Chondrocyte (in vitro differentiated cells): ENCODE measurements around the gene LIAS. TPM values are rescaled to one million over a fixed set of nuclear protein-coding genes. Genes with fewer than 3 reads are reported as not detected.

ENCODE experiments used
- DNase-seq: peaks from one replicate; pipeline ENCODE4 v3.0.0; 2021; ENCODE audit warnings: mixed read lengths, low spot score
- H3K27ac Mint-ChIP-seq: one replicate; pipeline ENCODE4 v1.8.0; 2021; ENCODE audit warnings: mild to moderate bottlenecking, moderate library complexity, mixed read lengths; ENCODE audit not compliant: unreplicated experiment
- H3K27me3 Mint-ChIP-seq: 2 replicates; pipeline ENCODE4 v1.8.0; 2021; ENCODE audit warnings: low read depth, mixed read lengths
- H3K36me3 Mint-ChIP-seq: 2 replicates; pipeline ENCODE4 v1.8.0; 2021; ENCODE audit warnings: low read depth, mixed read lengths
- H3K4me1 Mint-ChIP-seq: 2 replicates; pipeline ENCODE4 v1.8.0; 2021; ENCODE audit warnings: low read depth, mild to moderate bottlenecking, mixed read lengths
- H3K4me3 Mint-ChIP-seq: one replicate; pipeline ENCODE4 v1.8.0; 2021; ENCODE audit warnings: mild to moderate bottlenecking, moderate library complexity, mixed read lengths; ENCODE audit not compliant: unreplicated experiment
- H3K9me3 Mint-ChIP-seq: 2 replicates; pipeline ENCODE4 v1.8.0; 2021; ENCODE audit warnings: low read depth, mixed read lengths
- CTCF ChIP-seq: fragments of 200-600 bp; sonication (generic); IDR thresholded peaks from 2 replicates; pipeline ENCODE4 v1.5.0; 2021; ENCODE audit warnings: antibody characterized with exemption, mild to moderate bottlenecking, moderate library complexity
- total RNA-seq: library from RNA; stranded (reverse); gene quantifications from 3 replicates; pipeline ENCODE4 v1.2.1, GENCODE V29; 2021

Gene LIAS
- total RNA-seq, 1 donor from 2014 or later: 6.8 TPM

GRCh38 chr4:39467464-39467863 lies 8.6 kb downstream of the LIAS start:
- peaks cover 11% of the 10 kb centered on the region for H3K4me1 Mint-ChIP-seq
- H3K27me3 Mint-ChIP-seq: no peaks in the 10 kb centered on the region
- H3K4me3 Mint-ChIP-seq: no peak overlapping the region
- H3K36me3 Mint-ChIP-seq: peaks cover 5% of the 10 kb centered on the region
- TF ChIP-seq CTCF: no peak
- H3K27ac Mint-ChIP-seq: peak overlapping the region; percentile 27
- no peaks in the 10 kb centered on the region for H3K9me3 Mint-ChIP-seq
- no peak for DNase-seq

GRCh38 chr4:39469429-39470077 lies 10.7 kb downstream of the LIAS start:
- Mint-ChIP-seq H3K4me3 (no peak overlapping the region), H3K9me3 (no peaks in the 10 kb centered on the region), H3K4me1 (peaks cover 11% of the 10 kb centered on the region), H3K27me3 (no peaks in the 10 kb centered on the region), H3K27ac (peak overlapping the region; percentile 87), H3K36me3 (peaks cover 3% of the 10 kb centered on the region)
- TF ChIP-seq CTCF: peak; percentile 99
- no peak for DNase-seq

- no peaks in the 10 kb centered on the region for H3K9me3 Mint-ChIP-seq
- H3K36me3 Mint-ChIP-seq: peaks cover 1% of the 10 kb centered on the region
- H3K4me1 Mint-ChIP-seq: peaks cover 11% of the 10 kb centered on the region
- no peak overlapping the region for H3K27ac Mint-ChIP-seq
- no peaks in the 10 kb centered on the region for H3K27me3 Mint-ChIP-seq
- TF ChIP-seq CTCF: no peak
- no peak overlapping the region for H3K4me3 Mint-ChIP-seq
- no peak for DNase-seq
Measured at GRCh38 chr4:39470402-39470801, 11.5 kb downstream of the LIAS start.

GRCh38 chr4:39472396-39472795 lies 13.5 kb downstream of the LIAS start:
- Mint-ChIP-seq H3K36me3 (peaks cover 1% of the 10 kb centered on the region), H3K4me3 (no peak overlapping the region), H3K4me1 (peaks cover 20% of the 10 kb centered on the region), H3K9me3 (no peaks in the 10 kb centered on the region), H3K27ac (no peak overlapping the region), H3K27me3 (no peaks in the 10 kb centered on the region)
- TF ChIP-seq CTCF: no peak
- no peak for DNase-seq

- Mint-ChIP-seq H3K9me3 (no peaks in the 10 kb centered on the region), H3K36me3 (peaks cover 1% of the 10 kb centered on the region), H3K4me3 (no peak overlapping the region), H3K27ac (peak overlapping the region; percentile 24), H3K4me1 (peaks cover 12% of the 10 kb centered on the region), H3K27me3 (no peaks in the 10 kb centered on the region)
- no peak for TF ChIP-seq CTCF
- no peak for DNase-seq
Measured at GRCh38 chr4:39476187-39476895, 17.5 kb downstream of the LIAS start.
